HFF-Myc (cell line): Measurements from ENCODE around the gene RBSN.
"Not testable (repeated sequence)": the region's sequence is repeated elsewhere in the genome, so short reads cannot be mapped to it uniquely, and the experiment has no call there.

ENCODE experiments used
- DNase-seq: peaks from one replicate; pipeline ENCODE4 v3.0.0-alpha.2; 2011; ENCODE audit warnings: low read depth; ENCODE audit errors: extremely low read depth
- H3K4me3 ChIP-seq: replicated peaks from 2 replicates; pipeline ENCODE4 v1.5.1; 2011; ENCODE audit warnings: low read depth, mild to moderate bottlenecking, control low read depth, low read length
- TF ChIP-seq, protein P1 (sequence below): IDR thresholded peaks from 2 replicates; pipeline ENCODE4 v1.5.1; 2012; ENCODE audit warnings: mild to moderate bottlenecking, low read depth, low read length, control low read depth; ENCODE audit errors: missing control alignments

The RBSN gene

DNA sequence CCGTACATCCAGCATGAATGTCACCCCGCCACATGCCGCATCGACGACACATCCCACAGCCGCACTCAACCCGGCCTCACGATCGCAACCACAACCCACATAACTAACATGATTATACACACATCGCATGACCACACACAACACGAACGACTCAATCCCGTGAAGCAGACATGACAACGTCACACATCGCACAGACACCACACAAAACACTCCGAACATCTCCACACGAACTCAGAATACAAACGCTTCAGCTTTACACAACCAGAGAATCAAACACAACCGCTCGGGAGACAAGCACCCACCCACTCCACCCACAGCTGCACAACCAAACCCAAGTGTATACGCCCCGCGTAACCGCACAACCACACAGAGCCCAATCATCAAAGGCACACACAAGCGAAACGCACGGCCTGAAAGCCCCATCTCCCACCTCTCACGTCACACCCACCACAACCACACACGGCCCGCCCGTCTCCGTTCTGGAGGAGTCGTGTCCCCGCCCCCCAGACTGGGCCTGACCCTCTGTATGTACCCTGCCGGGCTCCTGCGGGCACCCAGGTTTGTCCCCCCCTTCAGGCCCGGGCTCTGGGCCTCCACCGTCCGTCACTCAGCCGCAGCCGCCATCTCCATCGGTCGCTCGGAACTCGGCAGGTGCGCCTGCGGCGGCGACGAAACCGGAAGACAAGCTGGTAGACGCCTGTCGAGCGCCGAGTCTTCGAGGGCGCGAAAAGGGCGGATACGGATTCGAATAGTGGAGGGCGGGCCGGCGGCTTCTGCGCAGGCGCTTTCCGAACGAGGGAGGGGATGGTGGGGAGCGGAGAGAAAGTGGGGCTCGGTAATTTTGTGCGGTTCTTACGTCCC, at the start of gene RBSN:
Gene RBSN, minus strand, starts transcription at position 646 of the 861 bp plus-strand sequence. CDS start 3,028 bp downstream, outside the sequence.
- peak within 1 kb of the TSS; percentile 90 for H3K4me3 ChIP-seq
- TF ChIP-seq, protein P1, sequence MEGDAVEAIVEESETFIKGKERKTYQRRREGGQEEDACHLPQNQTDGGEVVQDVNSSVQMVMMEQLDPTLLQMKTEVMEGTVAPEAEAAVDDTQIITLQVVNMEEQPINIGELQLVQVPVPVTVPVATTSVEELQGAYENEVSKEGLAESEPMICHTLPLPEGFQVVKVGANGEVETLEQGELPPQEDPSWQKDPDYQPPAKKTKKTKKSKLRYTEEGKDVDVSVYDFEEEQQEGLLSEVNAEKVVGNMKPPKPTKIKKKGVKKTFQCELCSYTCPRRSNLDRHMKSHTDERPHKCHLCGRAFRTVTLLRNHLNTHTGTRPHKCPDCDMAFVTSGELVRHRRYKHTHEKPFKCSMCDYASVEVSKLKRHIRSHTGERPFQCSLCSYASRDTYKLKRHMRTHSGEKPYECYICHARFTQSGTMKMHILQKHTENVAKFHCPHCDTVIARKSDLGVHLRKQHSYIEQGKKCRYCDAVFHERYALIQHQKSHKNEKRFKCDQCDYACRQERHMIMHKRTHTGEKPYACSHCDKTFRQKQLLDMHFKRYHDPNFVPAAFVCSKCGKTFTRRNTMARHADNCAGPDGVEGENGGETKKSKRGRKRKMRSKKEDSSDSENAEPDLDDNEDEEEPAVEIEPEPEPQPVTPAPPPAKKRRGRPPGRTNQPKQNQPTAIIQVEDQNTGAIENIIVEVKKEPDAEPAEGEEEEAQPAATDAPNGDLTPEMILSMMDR, result no peak
- peak; percentile 69 for DNase-seq

DNA sequence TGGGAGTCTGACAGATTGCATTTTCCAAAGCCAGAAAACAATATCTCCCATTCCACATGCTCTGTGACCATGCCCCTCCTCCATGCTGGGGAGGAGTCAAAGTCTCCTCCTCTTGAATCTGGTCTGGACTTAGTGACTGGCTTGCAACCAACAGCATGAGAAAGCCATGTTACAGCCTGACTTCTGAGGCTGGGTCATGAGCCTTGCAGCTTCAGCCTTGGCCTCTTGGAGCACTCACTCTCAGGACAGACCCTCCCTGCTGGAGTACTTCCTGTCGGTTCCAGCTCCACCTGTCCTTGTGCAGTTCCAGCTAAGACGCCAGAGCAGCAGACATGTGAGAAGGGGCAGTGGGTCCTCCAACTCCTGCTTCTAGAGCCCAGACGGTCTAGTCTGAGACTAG, 49.7 kb upstream of the RBSN start:
- DNase-seq, result no peak
- TF ChIP-seq, protein P1, result no peak
- H3K4me3 ChIP-seq, result no peak overlapping the region

DNA sequence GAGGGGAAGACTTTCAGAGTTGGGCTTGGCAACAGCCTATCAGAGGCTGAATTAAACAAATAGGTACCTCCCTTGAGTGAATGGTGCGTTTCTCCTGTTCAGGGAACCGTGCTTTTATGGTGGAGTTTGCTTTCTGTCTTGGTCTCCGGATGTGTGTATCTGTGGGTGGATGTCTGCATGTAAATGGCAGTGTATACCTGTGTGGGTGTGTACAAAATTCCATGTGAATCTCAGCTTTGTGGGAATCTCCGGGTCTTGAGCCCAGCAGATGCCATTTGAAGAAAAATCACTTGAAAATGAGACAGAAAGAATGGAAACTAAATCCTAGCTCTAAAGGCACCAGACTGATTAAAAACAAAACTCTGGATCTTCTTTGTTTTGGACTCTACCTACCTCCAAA, 37.9 kb upstream of the RBSN start:
- DNase-seq, H3K4me3 ChIP-seq: not testable (repeated sequence)

DNA sequence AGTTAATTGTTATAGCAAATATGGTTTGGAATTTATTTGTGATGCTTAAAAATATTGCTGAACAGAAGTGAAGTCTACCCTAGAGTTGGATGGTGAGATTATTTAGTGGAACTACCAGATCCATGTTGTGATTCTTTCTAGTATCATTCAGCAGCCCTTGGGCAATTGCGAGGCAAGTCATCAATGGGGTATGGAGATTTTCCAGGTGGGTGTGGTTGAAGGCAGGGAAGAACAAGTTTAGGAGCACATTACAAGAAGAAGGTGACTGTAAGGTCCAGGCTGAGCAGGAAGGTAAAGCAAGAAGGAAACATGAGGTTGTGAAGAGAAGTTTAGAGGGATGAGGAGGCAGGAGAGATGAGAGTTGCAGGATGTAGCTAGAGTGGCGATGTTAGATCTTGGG, 36.0 kb upstream of the RBSN start:
- not testable (repeated sequence) for DNase-seq, H3K4me3 ChIP-seq

DNA sequence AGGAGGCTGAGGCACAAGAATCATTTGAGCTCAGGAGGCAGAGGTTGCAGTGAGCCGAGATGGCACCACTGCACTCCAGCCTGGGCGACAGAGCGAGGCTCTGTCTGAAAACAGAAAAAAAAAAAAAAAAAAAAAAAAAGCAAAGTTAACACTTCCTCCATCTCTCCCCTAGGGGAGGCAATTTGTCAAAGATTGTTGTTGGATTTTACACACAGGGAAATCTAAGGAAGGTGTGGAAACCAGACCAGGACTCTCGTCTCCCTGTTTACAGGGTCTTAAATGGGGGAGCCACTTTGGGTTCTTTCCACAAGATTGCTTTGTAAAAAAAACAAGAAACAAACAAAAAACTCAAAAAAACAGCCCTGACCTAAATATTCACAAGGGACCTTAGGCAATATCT, 29.5 kb upstream of the RBSN start:
- DNase-seq, H3K4me3 ChIP-seq: not testable (repeated sequence)

DNA sequence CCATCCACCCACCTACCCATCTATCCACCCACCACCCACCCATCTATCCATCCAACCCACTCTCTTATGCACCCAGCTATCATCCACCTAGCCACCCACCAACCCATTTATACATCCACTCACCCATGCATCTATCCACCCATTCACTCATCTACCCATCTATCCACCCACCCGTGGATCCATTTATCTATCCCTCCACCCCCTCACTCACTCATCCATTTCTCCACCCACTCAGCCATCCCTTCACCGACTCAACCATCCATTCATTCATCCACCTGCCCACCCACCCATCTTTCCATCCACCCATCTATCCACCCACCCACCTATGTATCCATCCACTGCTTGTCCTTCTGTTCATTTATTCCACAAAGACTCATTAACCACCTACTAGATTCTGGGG, 28.0 kb upstream of the RBSN start:
- H3K4me3 ChIP-seq, DNase-seq: not testable (repeated sequence)

DNA sequence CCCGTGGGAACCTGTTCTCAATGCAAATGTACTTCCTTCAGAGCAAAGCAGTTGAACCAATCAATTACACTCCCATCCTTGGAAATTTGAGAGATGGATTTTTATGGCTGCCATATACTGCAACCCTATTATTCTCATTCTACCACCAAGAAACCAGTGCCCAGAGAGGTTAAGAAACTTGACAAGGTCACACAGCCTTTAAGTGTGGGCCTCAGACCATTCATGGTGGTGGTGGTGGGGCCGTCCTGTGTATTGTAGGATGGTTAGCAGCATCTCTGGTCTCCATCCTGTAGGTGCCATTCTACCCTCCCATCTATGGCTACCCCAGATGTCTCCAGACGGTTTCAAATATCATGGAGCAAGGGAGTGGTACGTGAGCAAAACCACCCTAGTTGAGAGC, 23.4 kb upstream of the RBSN start:
- TF ChIP-seq, protein P1, result no peak
- H3K4me3 ChIP-seq, result no peak overlapping the region
- no peak for DNase-seq

DNA sequence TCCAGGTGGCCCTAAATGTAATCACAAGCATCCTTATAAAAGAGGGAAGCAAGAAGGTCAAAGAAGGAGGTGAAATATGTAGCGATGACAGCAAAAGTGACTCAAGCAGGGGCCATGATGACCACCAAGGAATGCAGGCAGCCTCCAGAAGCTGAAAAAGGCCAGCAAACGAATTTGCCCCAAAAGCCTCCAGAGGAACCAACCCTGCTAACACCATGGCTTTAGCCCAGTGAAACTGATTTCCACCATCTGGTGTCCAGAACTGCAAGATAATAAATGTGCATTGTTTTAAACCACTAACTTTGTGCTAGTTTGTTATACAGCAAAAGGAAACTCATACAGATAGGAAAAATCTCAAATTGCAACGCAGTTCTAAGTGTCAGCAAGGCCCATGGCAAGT, 23.0 kb upstream of the RBSN start:
- H3K4me3 ChIP-seq, result no peak overlapping the region
- TF ChIP-seq, protein P1, result no peak
- DNase-seq, result no peak

DNA sequence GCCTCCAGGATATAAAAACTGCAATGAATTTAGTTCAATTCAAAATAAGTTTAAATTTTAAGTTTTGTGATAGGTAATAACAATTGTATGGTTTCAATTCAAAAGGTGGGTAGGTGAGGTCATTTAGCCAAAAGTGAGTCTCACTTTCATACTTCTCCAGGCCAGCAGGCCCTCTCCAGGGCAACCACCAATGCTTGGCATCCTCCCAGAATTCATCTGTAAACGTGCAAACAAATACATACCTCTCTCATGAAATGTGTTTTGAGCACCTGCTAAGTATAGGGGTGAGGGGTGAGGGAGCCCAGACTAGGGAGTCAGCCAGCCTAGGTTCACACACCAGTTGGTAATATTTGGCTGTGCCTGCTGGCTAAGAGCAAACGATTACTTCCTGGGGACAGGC, 22.0 kb upstream of the RBSN start:
- no peak overlapping the region for H3K4me3 ChIP-seq
- DNase-seq, result no peak
- TF ChIP-seq, protein P1, result no peak
